Urothelium cell line (cell line): ENCODE data around the gene SLC9C2.
A peak's percentile ranks its signal among the peaks of the same experiment; 100 is the strongest.
"Not testable (repeated sequence)": the region's sequence is repeated elsewhere in the genome, so short reads cannot be mapped to it uniquely, and the experiment has no call there.

Experiments used
- DNase-seq: peaks from one replicate; pipeline ENCODE4 v3.0.0; 2011; ENCODE audit warnings: low spot score, mixed read lengths
- FAIRE-seq: peaks from 2 replicates; lab custom pipeline; 2011; peaks lifted over from hg19 to GRCh38; lab: Jason Lieb, UNC

SLC9C2 gene

DNA sequence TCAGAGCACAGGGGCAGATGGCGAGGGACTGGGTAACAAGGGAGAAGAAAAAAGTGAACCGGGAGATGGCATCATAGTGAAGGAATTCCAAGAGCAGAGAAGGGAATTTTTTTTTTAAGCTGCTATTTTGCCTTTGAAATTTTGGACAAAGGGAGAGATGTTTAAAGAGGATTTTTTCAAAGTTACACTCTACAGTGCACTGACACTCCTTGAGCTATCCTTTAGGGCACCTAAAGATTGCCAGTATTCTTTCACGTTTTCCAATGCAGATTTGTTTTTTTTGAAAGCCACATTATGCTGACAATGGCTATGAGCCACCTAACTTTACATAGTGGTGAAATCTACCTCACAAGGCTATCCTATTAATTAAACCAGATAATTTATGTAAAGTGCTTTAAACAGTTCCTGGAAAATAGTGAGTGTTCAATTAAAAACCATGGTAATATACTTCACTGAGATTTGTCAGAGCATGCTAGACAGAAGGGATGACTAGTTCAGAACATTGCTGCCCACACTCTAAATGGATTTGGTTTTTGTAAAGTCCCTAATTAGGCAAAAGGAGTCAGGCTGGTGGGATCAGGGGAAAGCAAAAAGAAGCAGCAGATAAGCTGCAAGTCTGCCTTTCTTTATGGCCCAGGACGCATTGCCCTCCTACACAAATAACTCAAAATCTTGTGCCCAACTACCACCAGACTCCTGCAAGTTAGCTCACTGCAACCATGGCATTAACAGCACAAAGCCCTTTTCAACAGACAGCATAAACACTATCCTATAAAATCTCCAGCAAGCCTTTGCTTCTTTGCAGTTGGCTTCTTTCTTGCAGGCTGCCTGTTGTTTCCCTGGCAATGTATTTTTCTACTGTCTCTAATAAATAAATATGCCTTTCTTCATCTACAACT, 71.8 kb downstream of the SLC9C2 start:
- FAIRE-seq (no peak), DNase-seq (no peak)

DNA sequence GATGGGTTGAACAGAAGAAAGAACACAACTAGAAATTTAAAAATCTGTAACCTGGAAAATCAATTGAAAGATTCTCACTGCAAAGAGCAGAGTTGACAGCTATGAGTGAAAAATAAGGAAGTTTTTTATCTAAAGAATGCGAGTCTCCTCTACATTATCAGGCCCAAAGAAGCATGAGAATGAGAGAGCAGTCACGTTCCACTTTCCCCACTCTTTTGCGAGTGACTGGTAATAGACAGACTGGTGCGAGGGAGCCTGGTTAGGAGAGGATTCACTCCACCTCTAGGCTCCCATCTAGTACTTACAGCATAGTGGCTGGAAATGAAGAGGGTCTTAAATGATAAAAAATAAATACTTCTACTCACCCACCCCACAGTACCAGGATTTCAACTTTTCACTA, 73.8 kb downstream of the SLC9C2 start:
- FAIRE-seq: no peak

DNA sequence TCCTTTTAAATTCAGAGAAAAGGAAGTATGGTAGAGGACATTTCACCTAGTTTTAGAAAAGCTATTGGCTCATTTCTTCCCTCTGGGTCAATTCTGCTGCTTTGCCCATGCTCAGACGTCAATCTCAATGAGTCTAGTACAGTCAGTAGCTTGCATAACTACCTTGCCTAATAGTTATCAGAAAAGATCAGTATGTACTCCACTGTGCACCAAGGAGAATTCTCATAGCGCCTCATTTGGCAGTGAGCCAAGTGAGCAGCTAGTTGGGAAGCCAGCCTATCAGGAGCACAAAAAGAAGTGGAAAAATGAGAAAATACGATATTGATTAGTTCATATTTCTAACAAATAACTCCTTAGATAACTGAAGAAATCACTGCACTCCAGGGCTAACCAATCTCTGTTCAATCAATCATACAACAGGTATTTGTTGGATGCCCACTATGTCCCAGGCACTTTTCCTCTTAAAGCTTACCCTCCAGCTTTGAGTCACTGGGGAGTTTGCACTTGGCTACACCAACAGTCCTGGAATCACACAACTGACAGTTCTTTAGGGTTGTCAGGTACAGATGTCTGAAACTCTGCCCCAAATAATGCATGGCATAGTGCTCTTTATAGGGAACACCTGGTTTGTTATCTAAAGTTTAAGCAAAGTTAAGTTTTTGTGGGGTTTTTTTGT, 75.6 kb downstream of the SLC9C2 start:
- DNase-seq (peak; percentile 14), FAIRE-seq (no peak)

More for the DNA sequence above, 73.8 kb downstream of the SLC9C2 start:
- no peak for DNase-seq

DNA sequence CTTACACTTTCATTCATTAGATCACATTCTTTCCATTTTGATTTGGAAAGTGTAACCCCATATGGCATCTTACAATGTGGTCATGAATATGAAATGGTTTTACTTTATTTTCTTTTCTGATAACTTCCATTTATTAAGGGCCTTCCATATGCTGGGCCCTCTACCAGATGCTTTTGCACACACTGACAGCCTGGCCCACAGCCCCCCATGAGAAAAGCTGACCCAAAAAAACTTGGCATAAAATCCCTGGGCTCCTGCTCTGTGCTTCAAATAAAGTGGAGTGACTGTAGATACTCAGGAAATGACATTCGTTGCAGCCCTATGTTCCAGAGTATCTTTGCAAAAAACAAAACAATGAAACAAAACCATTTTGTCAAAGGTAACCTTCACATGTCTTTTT, 76.9 kb downstream of the SLC9C2 start:
- FAIRE-seq: no peak
- DNase-seq: no peak

DNA sequence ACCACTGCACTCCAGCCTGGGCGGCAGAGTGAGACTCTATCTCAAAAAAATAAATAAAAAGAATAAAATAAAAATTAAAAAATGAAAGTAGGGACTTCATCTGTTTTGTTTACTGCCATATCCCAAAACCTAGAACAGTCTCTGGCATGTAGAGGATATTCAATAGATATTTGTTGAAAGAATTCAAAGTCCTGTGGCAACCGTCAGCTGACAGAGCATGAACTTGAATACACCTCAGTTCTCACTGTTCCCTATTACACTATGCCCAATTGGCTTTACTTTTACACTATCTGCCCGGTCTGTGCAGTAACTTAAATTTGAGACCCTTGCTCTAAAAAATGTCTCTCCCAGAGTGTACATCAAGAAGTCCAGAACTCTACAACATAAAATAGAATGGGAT, 79.5 kb downstream of the SLC9C2 start:
- FAIRE-seq (no peak), DNase-seq (no peak)

DNA sequence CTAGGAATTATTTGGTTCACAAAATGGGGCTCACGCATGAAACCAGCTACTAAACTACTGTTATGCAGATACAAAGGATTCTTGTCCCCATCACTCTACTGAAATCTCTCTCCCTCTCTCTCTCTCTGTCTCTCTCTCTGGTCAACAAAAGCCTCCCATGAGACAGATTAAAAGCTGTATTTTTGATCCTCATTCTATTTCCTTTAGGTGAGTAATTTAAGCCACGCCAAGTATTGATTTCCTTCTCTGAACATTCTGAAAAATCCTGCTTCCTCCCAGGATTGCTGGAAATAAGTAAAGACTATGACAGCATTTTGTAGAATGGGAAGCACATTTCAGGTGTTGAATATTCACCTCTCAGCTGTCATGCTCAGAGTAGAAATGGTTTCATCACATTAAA, 82.1 kb downstream of the SLC9C2 start:
- DNase-seq (no peak), FAIRE-seq (no peak)

DNA sequence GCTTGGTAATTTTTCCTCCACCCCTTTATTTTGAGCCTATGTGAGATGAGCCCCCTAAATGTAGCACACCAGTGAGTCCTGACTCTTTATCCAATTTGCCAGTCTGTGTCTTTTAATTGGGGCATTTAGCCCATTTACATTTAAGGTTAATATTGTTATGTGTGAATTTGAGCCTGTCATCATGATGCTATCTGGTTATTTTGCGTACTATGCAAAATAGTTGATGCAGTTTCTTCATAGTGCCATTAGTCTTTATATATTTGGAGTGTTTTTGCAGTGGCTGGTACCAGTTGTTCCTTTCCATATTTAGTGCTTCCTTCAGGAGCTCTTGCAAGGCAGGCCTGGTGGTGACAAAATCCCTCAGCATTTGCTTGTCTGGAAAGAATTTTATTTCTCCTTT, 88.4 kb downstream of the SLC9C2 start:
- FAIRE-seq, DNase-seq: not testable (repeated sequence)

DNA sequence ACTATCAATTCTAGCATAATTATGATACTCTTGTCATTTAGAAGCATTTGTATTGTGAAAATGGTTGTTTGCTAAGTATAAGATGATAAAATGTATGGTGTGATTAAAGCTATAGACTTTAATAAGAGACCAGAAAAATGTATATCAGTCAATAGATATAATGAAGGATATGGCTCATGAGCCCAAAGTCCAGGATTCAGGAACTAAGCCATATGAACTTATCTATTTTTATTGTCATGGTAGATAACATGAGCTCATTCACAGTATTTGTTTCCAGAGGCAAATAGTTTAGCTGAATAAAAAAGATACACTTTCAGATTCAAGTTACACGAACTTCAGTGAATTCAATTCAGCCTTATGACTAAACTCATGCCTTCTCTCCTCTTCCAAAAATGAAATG, 93.1 kb downstream of the SLC9C2 start:
- DNase-seq: no peak
- FAIRE-seq: no peak

DNA sequence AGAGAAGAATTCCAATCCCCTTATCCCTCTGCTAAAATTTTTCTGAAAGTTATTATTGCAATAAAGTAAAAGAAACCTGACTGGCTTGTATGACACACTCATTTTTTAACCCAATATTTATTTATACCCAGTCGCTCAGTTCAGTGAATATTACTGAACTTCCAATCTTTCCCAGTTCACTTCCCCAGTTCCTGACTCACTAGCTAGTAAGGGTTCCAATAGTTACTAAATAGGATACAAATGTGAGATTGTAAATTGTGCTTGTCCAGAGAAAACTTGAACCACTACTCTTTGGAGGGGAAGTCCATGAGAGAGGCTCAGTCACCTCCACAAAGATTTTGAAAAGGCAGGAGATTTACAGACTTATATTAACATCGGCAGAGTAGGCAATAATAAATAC, 94.3 kb downstream of the SLC9C2 start:
- FAIRE-seq (no peak), DNase-seq (no peak)

DNA sequence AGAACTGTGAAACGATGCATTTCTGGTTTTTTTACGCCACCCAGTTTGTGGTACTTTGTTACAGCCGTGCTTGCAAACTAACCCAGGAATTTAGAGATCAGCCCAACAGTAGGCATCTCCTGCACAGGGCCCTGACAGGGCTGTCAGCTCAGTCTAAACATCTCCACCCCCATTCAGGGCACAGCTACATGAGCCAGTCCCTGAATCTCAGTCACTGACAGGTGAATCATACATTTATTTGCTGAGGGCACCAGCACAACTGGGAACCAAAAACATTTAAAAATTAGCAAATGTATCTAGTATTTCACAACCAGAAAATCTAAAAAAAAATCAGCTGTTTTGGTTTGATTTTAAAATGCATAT, 95.0 kb downstream of the SLC9C2 start:
- DNase-seq (peak; percentile 30), FAIRE-seq (no peak)

DNA sequence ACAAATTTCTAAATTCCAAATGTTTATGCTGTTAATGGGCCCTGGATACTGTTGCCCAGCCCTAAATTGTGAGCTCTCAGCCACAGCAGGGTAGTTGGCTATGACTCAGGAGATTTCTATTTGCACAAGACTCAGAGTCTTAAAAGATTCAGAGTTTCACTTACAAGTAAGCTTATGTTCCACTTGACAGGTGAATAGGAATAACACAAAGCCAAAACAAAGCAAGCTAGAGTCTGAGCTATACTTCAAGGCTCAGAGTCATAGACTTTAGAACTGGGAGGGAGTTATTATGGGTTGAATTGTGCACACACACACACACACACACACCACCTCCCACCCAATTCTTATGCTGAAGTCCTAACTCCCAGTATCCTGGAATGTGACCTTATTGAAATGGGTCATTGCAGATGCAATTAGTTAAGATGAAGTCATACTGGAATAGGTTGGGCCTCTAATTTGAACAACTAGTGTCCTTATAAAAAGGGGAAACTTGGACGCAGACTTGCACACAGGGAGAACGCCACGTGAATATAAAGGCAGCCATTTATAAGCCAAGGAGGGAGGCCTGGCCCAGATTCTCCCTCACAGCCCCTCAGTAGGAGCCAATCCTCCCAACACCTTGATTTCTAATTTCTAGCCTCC, 95.5 kb downstream of the SLC9C2 start:
- FAIRE-seq (no peak), DNase-seq (peak; percentile 54)

DNA sequence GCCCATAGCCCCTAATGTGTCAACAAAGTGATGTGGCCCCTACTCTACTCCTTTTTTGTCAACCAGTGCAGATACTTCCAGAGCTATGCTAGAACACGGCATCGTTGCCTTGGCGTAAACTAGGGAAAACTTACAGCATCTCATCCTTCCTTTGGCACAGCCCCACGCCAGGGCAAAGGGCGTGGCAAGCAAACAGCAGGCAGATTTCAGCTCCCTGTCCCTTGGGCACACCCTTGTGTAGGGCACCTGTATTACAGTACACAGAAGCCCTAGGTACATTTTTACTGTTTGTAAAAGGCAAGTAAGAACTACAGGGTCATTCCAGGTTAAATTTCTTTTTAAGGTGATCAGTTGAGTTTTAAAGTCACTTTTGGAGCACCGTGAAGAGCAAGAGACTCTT, 96.4 kb downstream of the SLC9C2 start:
- DNase-seq (peak; percentile 18), FAIRE-seq (no peak)

DNA sequence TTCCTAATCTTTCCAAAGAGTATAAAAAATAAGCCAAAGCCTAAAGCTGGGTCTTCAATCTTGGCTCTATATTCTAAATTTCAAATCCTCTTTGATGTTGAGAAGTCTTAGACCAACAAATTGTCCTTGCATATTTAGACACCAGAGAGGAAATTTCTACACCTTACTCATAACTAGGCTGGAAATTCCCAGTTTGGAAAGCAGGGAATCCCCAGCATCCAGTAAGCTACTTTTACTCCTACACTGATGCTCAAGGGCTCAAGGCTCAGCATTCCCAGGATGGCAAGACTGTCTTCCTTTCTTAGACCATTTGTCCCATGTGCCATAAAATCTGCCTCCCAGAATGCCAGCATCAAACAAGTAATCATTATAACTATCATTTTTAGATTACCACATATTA, 97.5 kb downstream of the SLC9C2 start:
- FAIRE-seq (no peak), DNase-seq (no peak)

DNA sequence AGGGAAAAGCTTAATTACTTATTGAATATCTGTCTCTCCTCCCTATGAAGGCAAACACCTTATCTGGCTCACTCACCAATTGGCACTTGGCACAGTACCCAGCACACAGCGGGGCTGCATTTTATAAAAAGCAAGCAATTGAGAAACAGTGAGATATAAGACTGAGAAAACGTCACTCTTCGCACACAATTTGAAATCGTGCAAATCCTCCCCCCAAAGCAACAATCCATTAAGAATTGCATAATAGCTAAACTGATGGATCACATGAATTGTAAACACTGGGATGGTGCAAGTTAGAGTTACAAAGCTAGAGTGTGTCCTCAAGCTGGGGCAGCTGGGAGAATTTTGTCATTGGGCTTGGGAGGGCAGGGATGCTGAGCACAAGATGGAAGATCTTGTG, 98.6 kb downstream of the SLC9C2 start:
- DNase-seq: no peak
- no peak for FAIRE-seq

DNA sequence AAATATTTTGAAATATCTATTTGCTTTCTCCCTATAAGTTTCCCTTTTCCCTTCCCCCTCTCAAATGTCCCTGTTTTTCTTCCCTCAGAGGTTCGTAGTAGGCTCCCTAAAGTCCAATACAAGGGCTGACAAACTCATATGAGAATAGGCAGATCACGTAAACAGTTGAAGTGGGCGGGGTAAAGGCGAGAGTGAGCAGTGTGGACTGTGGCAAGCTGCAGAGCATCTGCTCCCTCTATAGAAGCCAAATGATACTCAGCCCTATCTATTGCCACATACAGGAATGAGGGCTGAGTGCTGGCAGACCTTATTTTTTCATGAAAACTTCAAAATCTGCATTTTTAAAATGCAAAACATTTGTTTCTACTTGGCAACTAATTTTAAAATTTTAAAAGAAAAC, 99.5 kb downstream of the SLC9C2 start:
- no peak for DNase-seq
- no peak for FAIRE-seq

DNA sequence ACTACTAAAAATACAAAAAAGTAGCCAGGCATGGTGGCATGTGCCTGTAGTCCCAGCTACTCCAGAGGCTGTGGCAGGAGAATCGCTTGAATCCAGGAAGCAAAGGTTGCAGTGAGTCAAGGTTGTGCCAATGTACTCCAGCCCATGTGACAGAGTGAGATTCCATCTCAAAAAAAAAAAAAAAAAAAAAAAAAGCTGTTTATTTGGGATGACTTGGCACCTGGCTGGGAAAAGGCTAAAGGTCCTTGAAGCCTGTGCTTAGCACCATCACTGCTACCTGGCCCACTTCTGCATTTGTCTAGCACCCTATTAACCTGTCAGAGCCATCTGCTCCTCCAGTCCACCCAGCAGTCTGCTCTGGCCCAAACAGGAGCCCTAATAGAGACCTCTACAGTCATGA, 100.8 kb downstream of the SLC9C2 start:
- FAIRE-seq (no peak), DNase-seq (no peak)

DNA sequence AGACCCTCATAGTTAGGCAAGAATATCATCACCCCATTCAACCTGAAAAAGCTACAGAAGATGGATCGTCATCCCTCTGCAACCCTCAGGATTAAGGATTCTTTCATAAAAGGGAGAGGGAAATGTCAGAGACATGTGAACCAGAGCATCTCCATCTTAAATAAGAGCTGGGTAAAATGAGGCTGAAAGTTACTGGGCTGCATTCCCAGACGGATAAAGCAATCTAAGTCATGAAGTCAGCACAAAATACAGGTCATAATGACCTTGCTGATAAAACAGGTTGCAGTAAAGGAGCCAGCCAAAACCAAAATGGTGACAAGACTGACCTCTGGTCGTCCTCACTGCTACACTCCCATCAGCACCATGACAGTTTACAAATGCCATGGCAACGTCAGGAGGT, 103.1 kb downstream of the SLC9C2 start:
- FAIRE-seq (no peak), DNase-seq (no peak)

DNA sequence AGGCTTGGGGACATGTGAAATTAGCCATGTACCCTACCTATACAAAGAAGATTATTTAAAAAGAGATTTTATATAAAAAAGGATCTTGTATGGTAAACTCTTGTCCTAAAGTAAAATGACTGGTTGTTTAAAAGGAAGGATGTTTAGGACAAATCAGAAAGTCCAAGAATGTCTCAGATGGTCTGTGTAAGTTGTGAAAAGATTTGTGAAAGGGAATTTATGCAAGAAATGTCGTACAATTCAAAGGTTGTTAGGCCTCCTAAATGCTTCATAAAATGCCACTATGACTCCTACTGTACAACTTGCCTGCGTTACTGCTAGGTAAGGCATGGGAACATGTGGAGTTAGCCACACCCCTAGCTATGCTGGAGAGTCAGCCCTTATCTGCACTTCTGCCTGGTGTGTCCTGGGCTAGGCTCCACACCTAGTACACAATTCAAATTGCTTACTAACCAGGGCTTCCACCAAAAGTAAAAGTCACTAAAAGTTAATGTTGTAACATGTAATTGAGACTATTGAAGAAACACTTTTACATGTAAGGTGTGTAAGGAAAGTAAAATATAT, 106.0 kb downstream of the SLC9C2 start:
- FAIRE-seq (no peak), DNase-seq (no peak)

DNA sequence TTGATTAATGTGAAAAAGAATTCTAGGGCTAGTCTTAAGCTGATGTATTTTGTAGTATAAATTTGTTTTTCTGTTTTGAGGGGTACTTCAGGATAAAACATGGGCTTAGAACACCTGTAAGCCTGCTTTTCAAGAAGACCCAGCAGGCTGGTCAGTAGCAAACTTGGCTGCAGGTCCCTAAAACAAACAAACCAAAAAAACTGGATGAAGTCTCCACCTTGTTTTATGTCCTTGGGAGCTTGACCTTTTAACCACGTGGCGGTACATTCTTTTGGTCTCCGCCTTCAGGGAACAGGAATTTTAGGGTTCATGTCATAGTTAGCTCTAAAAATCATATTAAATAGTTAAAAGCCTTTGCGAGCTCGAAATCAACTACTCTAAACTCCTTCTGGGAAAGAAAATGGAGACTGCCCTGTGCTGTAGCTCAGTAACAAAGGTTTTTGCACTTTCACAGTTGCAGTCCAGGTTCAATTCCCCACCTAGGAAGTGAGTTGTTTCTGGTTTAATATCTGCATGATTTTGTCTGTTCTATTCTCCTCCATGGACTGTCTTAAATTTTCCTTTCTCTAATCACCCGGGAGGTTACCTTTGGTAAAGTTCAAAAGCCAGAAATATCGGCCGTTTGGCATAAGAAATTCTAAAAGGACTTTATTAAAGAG, 107.1 kb downstream of the SLC9C2 start:
- no peak for FAIRE-seq
- DNase-seq: no peak

DNA sequence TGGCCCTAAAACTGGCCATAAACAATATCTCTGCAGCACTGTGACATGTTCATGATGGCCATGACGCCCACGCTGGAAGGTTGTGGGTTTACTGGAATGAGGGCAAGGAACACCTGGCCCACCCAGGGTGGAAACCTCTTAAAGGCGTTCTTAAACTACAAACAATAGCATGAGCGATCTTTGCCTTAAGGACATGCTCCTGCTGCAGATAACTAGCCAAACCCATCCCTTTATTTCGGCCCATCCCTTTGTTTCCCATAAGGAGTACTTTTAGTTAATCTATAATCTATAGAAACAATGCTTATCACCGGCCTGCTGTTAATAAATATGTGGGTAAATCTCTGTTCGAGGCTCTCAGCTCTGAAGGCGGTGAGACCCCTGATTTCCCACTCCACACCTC, 109.7 kb downstream of the SLC9C2 start:
- not testable (repeated sequence) for DNase-seq, FAIRE-seq

DNA sequence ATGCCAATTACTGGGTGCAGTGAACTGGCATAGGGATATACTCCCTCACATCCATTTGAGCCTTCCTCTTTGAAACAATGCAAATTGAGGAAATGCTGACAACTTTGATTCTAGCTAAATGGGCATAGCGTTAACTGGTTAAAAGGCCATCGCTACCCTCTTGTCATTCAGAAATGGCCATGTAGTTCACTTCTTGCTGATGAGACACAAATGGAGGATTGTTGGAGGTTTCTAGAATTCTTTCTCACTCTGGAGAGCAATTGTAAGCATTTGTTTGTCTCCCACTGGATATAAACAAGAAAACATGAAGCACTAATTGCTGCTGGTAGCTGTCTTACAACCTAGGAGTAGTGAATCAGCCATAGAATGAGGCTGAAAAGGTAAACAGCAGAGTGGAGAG, 111.4 kb downstream of the SLC9C2 start:
- DNase-seq (no peak), FAIRE-seq (no peak)
